Activated CD4-positive, alpha-beta T cell treated with anti-CD3 and anti-CD28 coated beads, Interleukin-2, amount 50 U/mL, for 24 hours (primary cell): Measurements from ENCODE around the gene ACTRT2.
A peak's percentile ranks its signal among the peaks of the same experiment; 100 is the strongest.

Source experiments
- DNase-seq, 2 donors: peaks; one replicate each; pipeline ENCODE4 v3.0.0-alpha.2; 2020; ENCODE audit warnings: low read depth in 1 of 2, low spot score in 1 of 2

The ACTRT2 gene

DNA sequence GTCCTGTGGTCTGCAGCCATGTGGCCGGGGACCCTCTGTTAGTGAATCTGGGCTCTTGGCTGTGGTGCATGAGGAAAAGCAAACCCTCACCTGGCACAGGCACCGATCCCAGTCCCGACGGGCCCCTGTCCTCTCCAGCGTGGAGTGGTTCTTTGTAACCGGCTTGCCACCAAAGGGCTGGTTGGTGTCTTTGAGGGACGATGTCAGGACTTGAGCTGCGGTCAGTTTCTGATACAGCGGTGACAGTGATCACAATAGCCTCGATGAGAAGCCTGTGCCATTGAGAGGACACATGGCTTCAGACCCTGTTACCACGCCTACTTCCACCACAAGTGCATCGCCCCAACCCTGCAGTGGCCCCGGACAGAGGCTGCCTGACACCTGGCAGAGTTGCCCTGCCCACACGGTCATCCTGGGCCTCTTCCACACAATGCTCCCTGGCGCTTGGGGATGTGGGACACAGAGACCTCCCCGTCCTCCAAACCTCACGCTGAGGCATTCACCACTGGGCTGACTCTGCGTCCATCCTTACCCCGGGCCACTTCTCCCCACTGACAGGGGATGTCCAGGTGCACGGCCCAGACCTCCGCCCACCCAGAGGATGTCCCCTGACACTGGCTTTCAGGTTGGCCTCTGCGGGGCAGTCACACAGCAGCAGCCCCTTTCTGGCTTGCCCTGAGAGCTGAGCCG is 18.8 kb upstream of the ACTRT2 start:
- no peak for DNase-seq

DNA sequence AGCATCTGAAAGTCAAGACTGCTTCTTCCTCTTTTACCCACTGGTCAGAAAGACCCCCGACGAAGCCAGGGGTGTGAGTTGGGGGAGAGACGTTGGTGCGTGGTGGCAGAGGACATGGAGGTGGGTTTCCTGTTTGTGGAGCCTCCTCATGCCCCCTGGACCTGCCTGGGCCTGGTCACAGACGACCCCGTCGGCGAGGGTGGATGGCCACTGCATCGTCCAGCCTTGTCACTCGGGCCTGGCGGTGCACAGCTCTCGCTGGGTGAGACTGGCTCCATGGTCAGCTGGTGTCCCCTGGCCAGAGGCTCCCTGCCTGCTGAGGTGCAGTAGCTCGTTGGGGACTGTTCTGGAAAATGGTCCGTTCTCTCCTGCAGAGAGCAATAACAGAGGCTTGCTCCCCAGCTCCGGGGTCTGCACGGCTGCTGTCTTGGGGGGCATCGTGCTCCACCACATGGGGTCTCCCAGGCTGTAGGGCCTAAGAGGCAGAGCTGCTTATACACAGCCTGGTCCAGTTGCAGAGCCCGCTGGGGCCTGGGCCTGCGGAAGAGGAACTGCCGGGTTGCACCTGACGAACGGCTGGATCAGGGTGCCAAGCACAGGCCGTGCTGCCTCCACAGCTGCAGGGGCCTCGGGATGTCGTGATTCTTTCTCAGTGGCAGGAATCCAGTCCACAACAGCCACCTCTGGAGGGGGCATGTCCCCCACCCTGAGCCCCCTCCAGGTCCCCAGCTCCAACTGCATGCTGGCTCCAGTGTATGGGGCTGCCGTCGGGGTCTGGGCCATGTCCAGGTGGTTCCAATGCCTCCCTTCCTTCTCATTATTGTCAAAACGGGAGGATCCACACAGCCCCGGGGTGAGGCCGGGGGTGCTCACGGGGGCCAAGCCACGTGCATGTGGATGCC is 18.0 kb upstream of the ACTRT2 start:
- no peak for DNase-seq

DNA sequence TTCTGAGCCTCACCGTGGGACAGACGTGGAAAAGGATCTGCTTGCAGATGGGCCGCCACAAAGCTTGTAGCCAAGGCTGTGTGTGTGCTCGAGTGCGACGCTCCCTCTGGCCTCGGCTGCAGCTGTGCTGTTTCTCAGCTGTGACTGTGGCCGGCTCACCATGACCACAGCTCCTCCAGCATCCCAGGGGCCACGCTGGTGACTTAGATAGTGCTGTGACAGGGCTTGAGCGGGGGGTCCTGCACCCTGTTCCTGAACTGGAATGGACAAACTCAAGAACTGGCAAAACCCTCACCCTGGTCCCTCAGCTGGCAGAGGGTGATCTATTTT is 17.4 kb upstream of the ACTRT2 start:
- DNase-seq: no peak

DNA sequence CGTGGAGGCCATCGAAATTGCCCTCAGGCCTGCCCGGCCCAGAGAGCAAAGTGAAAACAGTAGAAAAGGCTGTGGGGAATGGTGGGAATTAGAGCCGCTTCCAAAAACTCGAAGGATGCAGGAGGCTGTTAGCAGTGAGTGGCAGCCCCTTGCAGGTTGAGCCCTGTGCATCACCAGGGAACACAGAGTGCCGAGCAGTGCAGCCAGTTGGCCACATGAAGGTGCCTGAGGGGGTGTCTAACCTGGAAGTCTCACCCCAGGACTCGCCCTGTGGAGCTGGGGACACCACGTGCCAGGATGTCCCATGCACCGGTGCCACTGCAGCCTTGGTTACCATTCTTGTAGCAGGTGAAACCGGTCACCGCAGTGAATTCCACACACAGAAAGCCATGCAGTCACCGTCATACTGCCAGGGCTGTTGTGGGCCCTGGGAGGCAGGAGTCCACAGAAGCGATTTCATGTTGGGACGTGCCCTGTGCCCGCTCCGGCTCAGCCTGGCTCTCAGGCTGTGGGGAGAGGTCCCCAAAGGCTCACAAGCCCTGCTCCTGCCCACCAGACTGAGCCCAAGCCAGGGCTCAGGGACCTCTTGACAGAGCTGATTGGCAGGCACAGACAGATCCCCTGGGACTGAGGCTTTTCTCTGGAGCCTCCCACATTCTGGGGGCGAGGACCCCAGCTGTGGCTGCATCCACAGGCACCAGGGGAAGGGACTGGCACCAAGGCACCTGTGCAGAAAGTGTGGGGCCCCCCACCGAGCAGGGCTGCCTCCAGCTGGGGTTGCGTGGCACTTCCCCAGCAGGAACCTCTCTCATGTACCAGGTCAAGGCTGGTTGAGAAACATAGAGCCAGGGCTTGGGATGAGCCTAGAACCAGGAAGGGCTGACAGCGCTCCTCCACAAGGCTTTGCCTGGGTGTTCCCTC is 16.7 kb upstream of the ACTRT2 start:
- DNase-seq: no peak

- no peak for DNase-seq
These were observed 15.5 kb upstream of the ACTRT2 start for GRCh38 chr1:3005771-3006170.

GRCh38 chr1:3007298-3008147 is 13.7 kb upstream of the ACTRT2 start:
- no peak for DNase-seq

DNA sequence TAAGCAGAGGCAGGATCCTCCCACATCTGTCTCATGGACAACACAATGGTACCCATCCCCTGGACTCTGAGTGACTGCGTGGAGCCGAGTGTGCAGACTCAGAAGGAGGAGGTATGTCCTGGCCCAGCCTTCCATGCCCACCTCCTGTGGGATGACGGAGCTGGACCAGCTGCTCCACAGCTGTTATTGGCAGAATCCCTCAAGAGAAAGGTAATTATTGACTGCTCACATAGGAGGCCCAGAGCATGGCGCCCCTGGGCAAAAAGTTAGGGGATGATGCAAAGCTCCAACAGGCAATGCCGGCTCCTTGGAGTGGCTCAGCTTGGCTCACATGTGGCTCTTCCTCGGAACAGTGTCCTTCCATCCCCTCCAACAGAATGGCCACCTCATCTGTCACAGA is 12.2 kb upstream of the ACTRT2 start:
- no peak for DNase-seq

GRCh38 chr1:3009556-3009955 is 11.7 kb upstream of the ACTRT2 start:
- DNase-seq: no peak

DNA sequence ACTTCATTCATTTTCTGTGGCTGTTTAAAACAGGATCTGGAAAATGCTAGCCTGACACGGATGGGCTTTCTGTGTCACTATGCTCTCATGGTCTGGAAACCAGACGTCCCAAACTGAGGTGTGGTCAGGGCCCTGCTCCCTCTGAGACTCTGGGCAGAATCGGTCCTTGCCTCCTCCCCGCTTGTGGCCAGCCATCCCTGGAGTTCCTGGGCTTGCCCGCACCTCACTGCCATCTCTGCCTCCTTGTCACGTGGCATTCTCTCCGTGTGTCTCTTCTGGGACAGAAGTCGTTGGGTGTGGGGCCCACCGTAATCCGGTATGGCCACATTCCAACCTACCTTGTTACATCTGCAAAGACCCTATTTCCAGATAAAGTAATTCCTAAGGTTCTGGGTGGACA is 10.1 kb upstream of the ACTRT2 start:
- no peak for DNase-seq

- DNase-seq: no peak
These were observed 9.4 kb upstream of the ACTRT2 start for GRCh38 chr1:3011631-3012455.

GRCh38 chr1:3012456-3013291 is 8.6 kb upstream of the ACTRT2 start:
- peak; percentile 40 to 41 for DNase-seq

- DNase-seq: no peak
These were observed 7.8 kb upstream of the ACTRT2 start for GRCh38 chr1:3013371-3014049.

DNA sequence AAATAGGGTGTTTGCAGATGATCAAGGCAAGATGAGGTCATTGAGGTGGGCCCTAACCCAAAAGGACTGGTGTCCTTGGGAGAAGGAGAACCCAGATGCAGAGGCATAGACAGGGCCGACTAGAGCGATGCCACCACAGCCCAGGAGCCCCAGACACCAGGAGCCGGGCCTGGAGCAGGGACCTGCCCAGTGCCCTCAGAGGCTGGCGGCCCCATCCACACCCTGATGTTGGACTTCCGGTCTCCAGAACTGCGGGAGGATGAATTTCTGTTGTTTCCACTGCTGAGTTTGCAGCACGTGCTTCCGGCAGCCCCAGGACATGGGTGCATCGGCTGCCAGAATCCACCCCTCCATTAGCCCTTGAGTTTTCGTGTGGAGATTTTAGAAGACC is 7.2 kb upstream of the ACTRT2 start:
- DNase-seq: no peak

GRCh38 chr1:3014443-3015268 is 6.6 kb upstream of the ACTRT2 start:
- no peak for DNase-seq

GRCh38 chr1:3015269-3015635 is 6.0 kb upstream of the ACTRT2 start:
- no peak for DNase-seq

- no peak for DNase-seq
These were observed 5.5 kb upstream of the ACTRT2 start for GRCh38 chr1:3015744-3016143.

DNA sequence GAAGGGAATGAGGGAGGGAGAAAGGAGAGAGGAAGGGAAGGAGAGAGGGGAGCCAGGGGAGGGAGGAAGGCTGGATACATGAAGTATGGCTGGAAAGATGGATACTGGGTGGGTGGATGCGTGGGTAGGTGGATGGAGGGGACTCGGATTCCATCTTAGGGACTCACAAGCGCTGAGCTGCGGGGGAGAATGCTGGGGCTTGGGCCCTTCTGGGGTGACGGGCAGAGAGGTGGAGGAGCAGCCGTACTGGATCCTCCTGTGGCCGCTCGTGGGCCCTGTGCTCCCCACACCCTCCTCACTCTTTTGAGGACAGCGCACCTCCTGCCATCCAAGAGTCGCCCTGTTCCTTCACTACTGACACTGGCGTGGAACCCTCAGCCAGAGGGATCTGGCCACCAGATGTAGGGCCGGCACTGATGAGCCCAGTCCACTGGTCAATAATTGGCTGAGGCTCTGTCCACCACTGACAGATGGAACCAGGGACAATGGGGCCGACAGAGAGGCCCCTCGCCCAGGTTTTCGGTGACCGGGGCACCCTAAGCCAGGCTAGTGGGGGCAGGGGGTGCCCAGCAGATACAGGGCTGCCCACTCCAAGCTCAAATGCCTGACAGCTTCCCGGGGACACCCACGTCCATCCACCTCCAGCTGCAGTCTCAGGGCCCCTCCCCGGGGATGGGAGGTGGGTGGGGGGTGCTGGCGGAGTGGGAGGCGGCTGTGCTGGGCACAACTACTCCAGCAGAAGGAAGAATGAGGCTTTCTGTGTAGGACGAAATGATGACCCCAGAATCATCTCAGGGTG is 4.4 kb upstream of the ACTRT2 start:
- no peak for DNase-seq
